Measurements from ENCODE around the gene DAD1.
"Not testable (repeated sequence)": the region's sequence is repeated elsewhere in the genome, so short reads cannot be mapped to it uniquely, and the experiment has no call there.

The DAD1 gene

DNA sequence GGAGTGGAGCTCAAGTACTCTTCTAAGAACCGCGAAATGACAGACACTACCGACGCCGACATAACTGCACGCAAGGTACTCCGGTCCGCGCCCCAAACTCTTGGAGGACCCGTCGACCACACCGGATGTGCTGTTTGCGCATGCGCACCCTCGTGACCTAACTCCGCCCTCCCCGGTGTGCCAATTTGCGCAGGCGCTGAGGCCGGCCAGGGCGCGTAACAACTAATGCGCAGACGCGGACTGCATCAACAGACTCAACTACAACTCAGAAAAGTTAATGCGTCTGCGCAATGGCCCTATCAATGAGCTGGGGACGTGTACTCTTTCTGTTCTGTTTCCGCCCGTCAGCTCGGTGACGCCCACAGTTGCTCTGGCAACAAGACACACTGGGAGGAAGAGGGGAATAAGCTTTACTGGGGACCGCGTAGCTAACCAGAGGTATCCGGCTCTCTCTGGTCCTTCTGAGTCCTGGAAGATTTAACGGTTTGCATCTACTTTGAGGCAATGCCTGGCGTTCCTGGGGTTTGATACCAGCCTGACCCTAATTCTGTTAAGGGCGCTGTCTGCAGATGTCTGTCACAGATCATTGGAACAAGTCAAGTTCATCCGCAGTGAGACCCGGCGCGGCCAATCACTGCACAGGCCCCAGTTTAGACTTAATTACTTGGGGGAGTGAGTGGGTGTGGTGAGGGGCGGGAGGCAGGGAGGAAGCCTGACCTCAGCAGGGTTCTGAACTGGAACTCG lies at the start of gene DAD1:
DAD1 (minus strand) TSS at position 129 of the 744 bp plus-strand sequence; CDS start at position 62, 67 bp downstream.
- peak; percentile 100 for DNase-seq

- DNase-seq: not testable (repeated sequence)
Observed at GRCh38 chr14:22635980-22636379, 47.0 kb upstream of the DAD1 start.

- no peak for DNase-seq
Observed at GRCh38 chr14:22634233-22634900, 45.3 kb upstream of the DAD1 start.

GRCh38 chr14:22630486-22630885 lies 41.5 kb upstream of the DAD1 start:
- DNase-seq: no peak

DNA sequence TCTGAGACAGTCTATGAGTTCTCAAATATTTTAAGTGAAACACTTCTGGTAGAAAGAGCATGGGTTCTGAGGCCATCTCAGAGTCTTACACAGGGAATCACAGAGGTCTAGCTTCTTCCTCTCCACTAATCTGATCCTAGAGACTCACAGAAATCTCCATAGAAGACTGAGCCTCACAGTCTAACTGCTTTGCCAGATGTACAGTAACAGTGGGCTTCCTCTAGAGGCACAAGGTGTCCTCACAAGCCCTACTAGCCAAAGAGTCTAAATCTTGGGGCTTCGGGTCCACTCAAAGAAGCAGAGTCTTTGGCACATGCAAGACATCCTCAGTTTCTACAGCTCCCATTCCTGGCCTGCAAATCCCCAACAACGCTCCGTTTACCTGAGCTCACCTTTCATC lies 41.0 kb upstream of the DAD1 start:
- DNase-seq: no peak

DNA sequence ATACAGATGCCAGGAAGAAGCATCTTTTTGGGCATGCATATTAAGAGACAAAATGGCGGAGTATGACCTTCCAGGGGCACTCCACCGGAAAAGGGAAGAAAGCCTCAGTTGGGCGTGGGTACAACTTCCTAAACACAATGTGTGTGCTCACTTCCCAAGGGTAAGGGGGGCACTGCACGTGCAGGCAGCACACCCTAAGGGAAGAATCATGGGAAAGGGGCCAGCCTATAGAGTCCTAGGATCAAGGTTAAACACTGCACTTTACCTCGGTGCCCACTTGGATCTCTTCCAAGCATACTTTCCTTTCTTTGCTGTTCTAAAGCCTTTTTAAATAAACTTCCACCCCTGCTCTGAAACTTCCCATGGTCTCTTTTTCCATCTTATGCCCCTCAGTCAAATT lies 40.3 kb upstream of the DAD1 start:
- no peak for DNase-seq

GRCh38 chr14:22627506-22628263 lies 38.7 kb upstream of the DAD1 start:
- DNase-seq: no peak

DNA sequence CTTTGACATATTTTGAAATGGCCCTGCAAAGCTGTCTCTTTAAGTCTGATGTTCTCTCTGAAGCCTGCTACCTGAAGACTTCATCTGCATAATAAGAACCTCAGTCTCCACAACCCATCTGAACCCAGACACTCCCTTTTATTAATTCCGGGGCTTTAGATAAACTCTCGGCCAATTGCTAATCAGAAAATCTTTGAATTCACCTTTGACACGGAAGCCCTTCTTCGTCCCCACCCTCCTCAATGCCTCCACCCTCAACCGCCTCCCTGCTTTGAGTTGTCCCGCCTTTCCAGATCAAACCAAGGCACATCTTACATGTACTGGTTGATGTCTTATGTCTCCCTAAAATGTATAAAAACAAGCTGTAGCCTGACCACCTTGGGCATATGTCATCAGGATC lies 37.6 kb upstream of the DAD1 start:
- no peak for DNase-seq

DNA sequence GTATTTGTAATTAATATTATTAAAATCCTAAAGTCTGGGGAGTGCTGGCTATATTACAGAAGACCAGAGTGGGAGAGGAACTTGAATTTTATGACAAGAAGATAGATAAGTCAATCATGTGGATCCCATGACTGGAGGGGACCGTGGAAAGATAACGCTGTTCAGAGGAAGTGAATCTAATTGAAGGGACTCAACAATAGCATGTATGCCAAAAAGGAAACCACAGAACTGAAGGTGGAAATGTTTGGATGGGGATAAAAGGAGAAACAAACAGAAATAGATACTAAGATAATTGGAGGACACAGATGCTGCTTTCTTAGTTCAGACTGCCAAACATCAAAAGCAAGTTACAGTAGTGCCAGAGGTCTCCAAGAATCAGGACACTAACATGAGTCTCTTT lies 34.0 kb upstream of the DAD1 start:
- no peak for DNase-seq

- no peak for DNase-seq
Observed at GRCh38 chr14:22622255-22622654, 33.2 kb upstream of the DAD1 start.

- not testable (repeated sequence) for DNase-seq
Observed at GRCh38 chr14:22615765-22616164, 26.7 kb upstream of the DAD1 start.

DNA sequence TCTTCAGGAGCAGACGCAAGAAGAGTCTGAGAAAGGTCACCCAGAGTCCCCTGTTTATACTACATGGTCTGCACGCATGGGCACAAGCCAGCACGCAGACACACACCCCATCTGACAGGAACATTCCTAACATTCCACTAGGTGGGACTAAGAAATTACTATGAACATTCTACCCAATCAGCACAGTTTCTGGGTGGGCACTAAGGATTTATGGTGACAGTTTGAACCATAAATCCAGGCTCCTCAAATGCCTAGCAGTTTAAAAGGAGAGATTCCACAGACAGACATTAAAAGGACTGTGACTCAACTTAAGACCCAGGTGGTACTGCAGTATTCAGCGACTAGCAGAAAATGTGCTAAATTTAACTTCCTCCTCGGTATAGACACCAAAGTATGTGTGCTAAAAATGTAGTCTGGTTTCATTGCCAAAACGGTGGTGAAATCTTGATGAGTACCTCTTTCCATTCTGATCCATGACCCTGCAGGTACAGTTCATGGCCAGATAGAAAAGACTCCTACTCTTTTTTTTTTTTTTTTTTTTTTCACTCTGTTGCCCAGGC lies 25.3 kb upstream of the DAD1 start:
- no peak for DNase-seq

- DNase-seq: no peak
Observed at GRCh38 chr14:22613736-22614239, 24.8 kb upstream of the DAD1 start.

DNA sequence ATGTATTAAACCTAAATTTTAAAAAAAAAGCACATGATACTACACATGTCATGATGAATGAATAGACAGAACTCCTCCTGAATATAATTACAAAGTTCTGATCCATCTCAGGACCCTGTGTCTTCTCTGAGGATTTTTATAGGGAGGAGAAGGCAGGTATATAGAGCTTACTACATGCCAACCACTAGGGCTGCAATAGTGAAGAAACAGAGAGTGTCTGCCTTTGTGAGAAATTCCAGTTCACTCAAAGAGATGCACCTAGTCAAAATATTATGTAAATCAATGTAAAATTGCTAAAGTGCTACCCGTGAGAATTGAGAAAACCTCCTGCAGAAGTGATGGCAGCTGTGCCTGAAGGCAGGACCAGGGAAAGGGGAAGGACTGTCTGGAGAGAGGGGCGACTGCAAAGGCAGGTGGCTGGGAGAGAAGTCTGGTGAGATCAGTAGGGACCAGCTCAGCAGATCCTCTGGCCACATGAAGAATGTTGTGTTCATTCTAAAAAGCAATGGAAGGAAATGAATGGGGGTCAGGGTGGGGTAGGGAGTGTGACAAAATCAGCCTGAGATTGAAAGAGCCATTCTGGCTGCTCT lies 24.2 kb upstream of the DAD1 start:
- DNase-seq: no peak

- DNase-seq: no peak
Observed at GRCh38 chr14:22610931-22611330, 21.9 kb upstream of the DAD1 start.

DNA sequence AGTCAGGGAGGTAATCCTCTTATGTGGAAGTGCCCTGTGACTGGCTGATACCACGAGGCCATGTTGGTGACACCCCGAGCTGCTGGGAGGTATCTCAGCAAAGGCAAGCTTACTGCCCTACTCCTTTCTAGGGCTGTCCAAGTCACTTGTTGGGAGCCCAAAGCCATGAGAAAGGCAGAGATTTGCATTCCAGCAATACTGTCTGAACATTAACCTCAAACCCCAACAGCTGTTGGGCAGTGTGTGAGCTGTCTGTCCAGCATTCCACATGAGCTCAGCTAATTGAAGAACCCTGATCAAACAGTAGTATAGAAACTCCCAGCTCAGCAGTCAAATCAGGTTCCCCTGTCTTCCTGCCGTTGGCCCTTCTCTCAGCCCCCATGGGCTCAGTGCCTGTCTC lies 18.3 kb upstream of the DAD1 start:
- DNase-seq: no peak

DNA sequence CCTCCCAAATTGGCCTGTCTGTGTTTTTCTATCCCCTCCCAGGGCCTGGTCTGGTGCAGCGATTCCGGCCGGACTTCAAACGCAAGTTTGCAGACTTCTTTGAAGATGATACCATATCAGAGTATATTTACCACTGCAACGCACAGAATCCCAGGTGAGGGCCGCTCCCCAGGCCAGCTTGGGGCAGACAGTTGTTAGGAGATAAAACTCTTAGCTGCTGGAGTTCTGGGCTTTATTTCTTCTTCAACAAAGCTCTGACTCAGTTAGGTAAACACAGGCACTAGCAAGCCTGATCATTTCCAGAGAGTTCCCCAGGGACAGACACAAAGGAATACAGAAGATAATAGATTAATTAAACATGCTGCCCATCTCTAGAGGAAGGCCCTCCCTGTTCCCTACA lies 17.4 kb upstream of the DAD1 start:
- DNase-seq: no peak

GRCh38 chr14:22602862-22603261 lies 13.8 kb upstream of the DAD1 start:
- DNase-seq: no peak

DNA sequence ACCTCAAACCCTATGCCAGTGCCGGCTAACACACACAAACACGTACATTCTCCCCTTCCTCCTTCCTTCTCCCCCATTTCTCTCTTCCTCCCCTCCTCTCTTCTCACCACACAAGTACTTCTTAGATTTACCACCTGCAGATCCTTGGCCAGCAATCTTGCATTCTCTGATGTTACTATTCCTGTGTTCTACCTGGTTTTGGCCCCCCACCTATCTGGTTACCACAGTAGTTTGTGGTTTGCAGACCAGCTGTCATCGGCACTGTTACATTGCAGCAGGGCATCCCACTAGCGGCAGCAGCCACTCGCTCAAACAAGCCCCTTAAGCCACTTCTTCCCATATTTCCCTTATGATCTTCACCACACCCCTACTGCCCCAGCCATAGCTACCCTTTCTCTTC lies 13.0 kb upstream of the DAD1 start:
- DNase-seq: no peak

DNA sequence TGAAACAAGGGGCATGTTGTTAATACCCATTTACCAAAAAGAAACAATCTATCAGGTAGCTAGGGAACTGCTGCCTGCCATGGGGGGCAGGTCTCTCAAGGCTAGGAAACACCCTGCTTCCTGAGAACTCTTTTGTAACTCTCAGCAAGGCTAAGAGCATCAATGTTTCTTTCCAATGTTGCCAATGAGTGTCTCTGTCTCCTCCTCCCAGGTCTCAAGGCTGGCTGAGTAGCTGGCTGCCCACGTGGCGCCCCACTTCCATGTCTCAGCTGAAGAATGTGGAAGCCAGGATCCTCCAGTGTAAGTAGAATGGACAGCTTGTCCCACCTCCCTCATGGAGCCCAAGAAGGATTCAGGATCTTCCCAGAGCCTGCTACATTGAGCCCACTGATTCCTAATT lies 12.4 kb upstream of the DAD1 start:
- DNase-seq: no peak

DNA sequence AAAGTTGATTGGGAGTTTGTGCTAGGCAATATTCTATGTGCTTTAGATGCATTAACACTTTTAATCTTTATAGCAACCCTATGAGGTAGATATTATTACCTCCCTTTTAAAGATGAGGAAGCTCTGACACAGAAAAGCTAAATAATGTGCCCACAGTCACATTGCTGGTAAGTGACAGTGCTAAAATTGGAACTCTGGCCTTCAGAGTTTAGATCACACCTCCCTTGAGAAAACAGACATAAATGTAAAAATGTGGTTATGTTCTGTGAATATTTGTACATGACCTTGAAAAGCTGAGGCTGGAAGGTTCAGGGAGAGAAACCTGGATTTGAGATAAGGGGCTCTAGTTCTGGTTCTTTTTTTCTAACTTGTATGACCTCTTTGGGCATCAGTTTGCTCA lies 11.0 kb upstream of the DAD1 start:
- DNase-seq: no peak

- DNase-seq: no peak
Observed at GRCh38 chr14:22599349-22599748, 10.3 kb upstream of the DAD1 start.

DNA sequence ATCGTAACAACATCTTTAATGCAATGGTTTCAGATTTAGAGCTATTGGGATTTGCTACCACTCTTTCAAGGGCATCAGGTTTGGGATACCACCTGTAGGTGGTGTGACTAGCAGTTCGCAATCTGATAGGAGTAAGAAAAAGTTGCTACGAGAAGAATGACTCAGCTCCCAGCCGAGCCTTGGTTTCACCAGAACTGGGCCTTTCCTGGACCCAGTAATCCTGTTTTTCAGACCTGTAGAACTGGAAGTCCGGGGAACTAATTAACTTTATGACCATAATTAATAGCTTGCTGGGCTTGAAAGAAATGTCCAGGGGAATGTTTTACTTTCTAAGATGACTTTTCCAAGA lies 9.8 kb upstream of the DAD1 start:
- DNase-seq: no peak
